Left lung (tissue), 10 donors: ENCODE measurements around the gene OSTM1. TPM values are rescaled to one million over a fixed set of nuclear protein-coding genes. Genes with fewer than 3 reads are reported as not detected.
"Not testable (repeated sequence)": the region's sequence is repeated elsewhere in the genome, so short reads cannot be mapped to it uniquely, and the experiment has no call there.

Experiments
- ATAC-seq: fragments of 200-7000 bp; cut with Tn5 transposase; one replicate; pipeline ENCODE4 v1.9.1; 2020; ENCODE audit warnings: moderate library complexity
- DNase-seq, 4 donors: peaks; one replicate each; pipeline ENCODE4 v3.0.0-alpha.2; 2013 to 2020
- H3K27ac ChIP-seq, 2 donors: fragments of 200-600 bp; sonication (generic) in 1 of 2; one replicate each; pipeline versions ENCODE4 v1.5.0 to v1.8.0; 2020 to 2021
- H3K27me3 ChIP-seq, 2 donors: fragments of 200-600 bp; sonication (generic) in 1 of 2; one replicate each; pipeline versions ENCODE4 v1.5.0 to v1.8.0; 2020 to 2021
- H3K36me3 ChIP-seq, 2 donors: fragments of 200-600 bp; sonication (generic) in 1 of 2; one replicate each; pipeline versions ENCODE4 v1.5.0 to v1.8.0; 2020 to 2021
- H3K4me1 ChIP-seq, 2 donors: fragments of 200-600 bp; one replicate each; pipeline ENCODE4 v1.8.0; 2021
- H3K4me3 ChIP-seq, 2 donors: fragments of 200-600 bp; sonication (generic) in 1 of 2; one replicate each; pipeline versions ENCODE4 v1.5.0 to v1.8.0; 2020 to 2021; ENCODE audit warnings: mild to moderate bottlenecking in 1 of 2
- H3K9me3 ChIP-seq, 2 donors: fragments of 200-600 bp; sonication (generic) in 1 of 2; one replicate each; pipeline versions ENCODE4 v1.5.0 to v1.8.0; 2020 to 2021
- CTCF ChIP-seq, 2 donors: fragments of 200-600 bp; sonication (generic) in 1 of 2; IDR thresholded peaks; one replicate each; pipeline versions ENCODE4 v1.5.0 to v1.8.0; 2021; ENCODE audit warnings: antibody characterized with exemption in 2 of 2
- intact Hi-C, 2 donors: fragments of 100-400 bp; cut with DNase I; formaldehyde crosslinking; loops; one replicate each; pipeline versions ENCODE4 v1.11.2 to v1.14.2; 2022
- polyA plus RNA-seq, 6 donors: library from polyadenylated mRNA; unstranded; fragments of 120-200 nt; gene quantifications; one replicate each; pipeline ENCODE4 v1.2.1, GENCODE V29; 2013; ENCODE audit not compliant: insufficient read length in 6 of 6
- total RNA-seq, 2 donors: library from RNA; stranded (reverse); fragmentation: NEBNext Ultra II Directional; extraction: Animal tissue kit (Norgen Biotek cat#: 25700); gene quantifications; one replicate each; pipeline ENCODE4 v1.2.1, GENCODE V29; 2021
- donor health status: DM: no; HTN: yes; CAD: no.
- donor health status: DM: no; HTN: no; CAD: no.

OSTM1 gene
- total and polyA plus RNA-seq, 8 donors = 17.7 to 73.1 (median 21.8) TPM

GRCh38 chr6:108013787-108014439 is 60.6 kb downstream of the OSTM1 start:
- no peak for TF ChIP-seq CTCF (IDR thresholded peaks at IDR 0.05)
- no peak for ATAC-seq
- no peak for DNase-seq
- Histone ChIP-seq H3K9me3 (peaks cover 0 to 30% of the 10 kb centered on the region in 2 donors), H3K27ac (no peak overlapping the region), H3K36me3 (no peaks in the 10 kb centered on the region), H3K4me3 (no peak overlapping the region), H3K4me1 (no peaks in the 10 kb centered on the region), H3K27me3 (no peaks in the 10 kb centered on the region)
- intact Hi-C loops = no loop called here

GRCh38 chr6:108009894-108010293 is 64.6 kb downstream of the OSTM1 start:
- H3K4me1 ChIP-seq = no peaks in the 10 kb centered on the region
- peaks cover 0 to 27% of the 10 kb centered on the region in 2 donors for H3K9me3 ChIP-seq
- ATAC-seq (no peak), DNase-seq (no peak)
- H3K36me3 ChIP-seq = no peaks in the 10 kb centered on the region
- intact Hi-C loops = no loop called here
- no peaks in the 10 kb centered on the region for H3K27me3 ChIP-seq
- no peak overlapping the region for H3K27ac ChIP-seq
- no peak overlapping the region for H3K4me3 ChIP-seq
- TF ChIP-seq CTCF (IDR thresholded peaks at IDR 0.05) = no peak

- ATAC-seq, DNase-seq, intact Hi-C loops, H3K27ac ChIP-seq, H3K27me3 ChIP-seq, H3K36me3 ChIP-seq, H3K4me3 ChIP-seq, H3K4me1 ChIP-seq: not testable (repeated sequence)
- peaks cover 0 to 27% of the 10 kb centered on the region in 2 donors for H3K9me3 ChIP-seq
These were observed 65.3 kb downstream of the OSTM1 start for GRCh38 chr6:108009258-108009657.

GRCh38 chr6:108008363-108008762 is 66.2 kb downstream of the OSTM1 start:
- intact Hi-C loops = no loop called here
- no peak for TF ChIP-seq CTCF (IDR thresholded peaks at IDR 0.05)
- DNase-seq (no peak), ATAC-seq (no peak)
- H3K36me3 ChIP-seq = no peaks in the 10 kb centered on the region
- no peaks in the 10 kb centered on the region for H3K4me1 ChIP-seq
- H3K27me3 ChIP-seq = no peaks in the 10 kb centered on the region
- peaks cover 0 to 27% of the 10 kb centered on the region in 2 donors for H3K9me3 ChIP-seq
- H3K4me3 ChIP-seq = no peak overlapping the region
- no peak overlapping the region for H3K27ac ChIP-seq

GRCh38 chr6:108005961-108006360 is 68.6 kb downstream of the OSTM1 start:
- DNase-seq = no peak
- peaks cover 0 to 27% of the 10 kb centered on the region in 2 donors for H3K9me3 ChIP-seq
- intact Hi-C loops = no loop called here
- H3K36me3 ChIP-seq = no peaks in the 10 kb centered on the region
- no peak overlapping the region for H3K27ac ChIP-seq
- no peak for ATAC-seq
- H3K4me3 ChIP-seq = no peak overlapping the region
- TF ChIP-seq CTCF (IDR thresholded peaks at IDR 0.05) = no peak
- H3K27me3 ChIP-seq = no peaks in the 10 kb centered on the region
- no peaks in the 10 kb centered on the region for H3K4me1 ChIP-seq

GRCh38 chr6:108004861-108005260 is 69.7 kb downstream of the OSTM1 start:
- no peaks in the 10 kb centered on the region for H3K36me3 ChIP-seq
- intact Hi-C loops = no loop called here

More at GRCh38 chr6:108004861-108005260, 69.7 kb downstream of the OSTM1 start:
- no peak for TF ChIP-seq CTCF (IDR thresholded peaks at IDR 0.05)
- DNase-seq (no peak), ATAC-seq (no peak)
- H3K9me3 ChIP-seq = peaks cover 0 to 18% of the 10 kb centered on the region in 2 donors
- H3K4me1 ChIP-seq = no peaks in the 10 kb centered on the region
- H3K27ac ChIP-seq = no peak overlapping the region
- no peak overlapping the region for H3K4me3 ChIP-seq
- no peaks in the 10 kb centered on the region for H3K27me3 ChIP-seq
